ENCODE measurements around the gene ZMPSTE24. TPM values are rescaled to one million over a fixed set of nuclear protein-coding genes. Genes with fewer than 3 reads are reported as not detected.

The ZMPSTE24 gene
- total and polyA plus RNA-seq, 9 donors: 19.0 to 44.4 (median 29.0) TPM

GRCh38 chr1:40264354-40264781 lies 6.3 kb downstream of the ZMPSTE24 start:
- no peak overlapping the region for H3K27ac ChIP-seq
- TF ChIP-seq POLR2A (IDR thresholded peaks at IDR 0.05) (no peak), EP300 (IDR thresholded peaks at IDR 0.05) (no peak)
- TF ChIP-seq, protein P1, sequence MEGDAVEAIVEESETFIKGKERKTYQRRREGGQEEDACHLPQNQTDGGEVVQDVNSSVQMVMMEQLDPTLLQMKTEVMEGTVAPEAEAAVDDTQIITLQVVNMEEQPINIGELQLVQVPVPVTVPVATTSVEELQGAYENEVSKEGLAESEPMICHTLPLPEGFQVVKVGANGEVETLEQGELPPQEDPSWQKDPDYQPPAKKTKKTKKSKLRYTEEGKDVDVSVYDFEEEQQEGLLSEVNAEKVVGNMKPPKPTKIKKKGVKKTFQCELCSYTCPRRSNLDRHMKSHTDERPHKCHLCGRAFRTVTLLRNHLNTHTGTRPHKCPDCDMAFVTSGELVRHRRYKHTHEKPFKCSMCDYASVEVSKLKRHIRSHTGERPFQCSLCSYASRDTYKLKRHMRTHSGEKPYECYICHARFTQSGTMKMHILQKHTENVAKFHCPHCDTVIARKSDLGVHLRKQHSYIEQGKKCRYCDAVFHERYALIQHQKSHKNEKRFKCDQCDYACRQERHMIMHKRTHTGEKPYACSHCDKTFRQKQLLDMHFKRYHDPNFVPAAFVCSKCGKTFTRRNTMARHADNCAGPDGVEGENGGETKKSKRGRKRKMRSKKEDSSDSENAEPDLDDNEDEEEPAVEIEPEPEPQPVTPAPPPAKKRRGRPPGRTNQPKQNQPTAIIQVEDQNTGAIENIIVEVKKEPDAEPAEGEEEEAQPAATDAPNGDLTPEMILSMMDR (IDR thresholded peaks at IDR 0.05): no peak
- no peak overlapping the region for H3K4me3 ChIP-seq
- intact Hi-C loops (cut with DNase I): no loop called here
- H3K36me3 ChIP-seq: no peaks in the 10 kb centered on the region
- 83 to 90% (median 89%) methylated on average over 3 of the region's 3 CpGs for WGBS, 3 donors
- H3K27me3 ChIP-seq: no peaks in the 10 kb centered on the region
- H3K9me3 ChIP-seq: no peaks in the 10 kb centered on the region
- H3K4me1 ChIP-seq (ENCODE audit: insufficient read depth): peaks cover 1% of the 10 kb centered on the region
- DNase-seq: no peak

GRCh38 chr1:40265298-40265697 lies 7.3 kb downstream of the ZMPSTE24 start:
- no peaks in the 10 kb centered on the region for H3K27me3 ChIP-seq
- no peak for DNase-seq
- no peaks in the 10 kb centered on the region for H3K4me1 ChIP-seq (ENCODE audit: insufficient read depth)
- TF ChIP-seq, protein P1 (IDR thresholded peaks at IDR 0.05): no peak
- TF ChIP-seq POLR2A (IDR thresholded peaks at IDR 0.05) (no peak), EP300 (IDR thresholded peaks at IDR 0.05) (no peak)
- H3K36me3 ChIP-seq: no peaks in the 10 kb centered on the region
- intact Hi-C loops (cut with DNase I): no loop called here
- no peak overlapping the region for H3K4me3 ChIP-seq
- no peak overlapping the region for H3K27ac ChIP-seq
- H3K9me3 ChIP-seq: no peaks in the 10 kb centered on the region

DNA sequence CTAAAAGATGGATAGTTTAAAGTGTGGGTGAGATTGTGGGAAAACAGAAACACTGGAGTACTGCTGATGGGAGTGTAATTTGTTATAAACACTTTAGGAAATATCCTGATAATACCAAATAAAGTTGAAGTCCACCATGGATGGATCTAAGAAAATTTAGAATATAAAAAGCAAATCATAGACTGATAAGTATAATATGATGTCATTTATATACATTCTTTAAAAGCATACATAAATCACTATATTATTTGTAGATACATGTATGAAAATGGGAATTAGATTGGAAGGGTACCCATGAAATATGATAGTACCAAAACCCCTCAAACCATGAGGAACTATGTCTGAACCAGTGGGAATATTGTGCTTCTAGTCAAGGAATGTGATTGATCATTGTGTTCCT lies 7.9 kb downstream of the ZMPSTE24 start:
- TF ChIP-seq EP300 (IDR thresholded peaks at IDR 0.05) (no peak), POLR2A (IDR thresholded peaks at IDR 0.05) (no peak)
- TF ChIP-seq, protein P1 (IDR thresholded peaks at IDR 0.05): no peak

DNA sequence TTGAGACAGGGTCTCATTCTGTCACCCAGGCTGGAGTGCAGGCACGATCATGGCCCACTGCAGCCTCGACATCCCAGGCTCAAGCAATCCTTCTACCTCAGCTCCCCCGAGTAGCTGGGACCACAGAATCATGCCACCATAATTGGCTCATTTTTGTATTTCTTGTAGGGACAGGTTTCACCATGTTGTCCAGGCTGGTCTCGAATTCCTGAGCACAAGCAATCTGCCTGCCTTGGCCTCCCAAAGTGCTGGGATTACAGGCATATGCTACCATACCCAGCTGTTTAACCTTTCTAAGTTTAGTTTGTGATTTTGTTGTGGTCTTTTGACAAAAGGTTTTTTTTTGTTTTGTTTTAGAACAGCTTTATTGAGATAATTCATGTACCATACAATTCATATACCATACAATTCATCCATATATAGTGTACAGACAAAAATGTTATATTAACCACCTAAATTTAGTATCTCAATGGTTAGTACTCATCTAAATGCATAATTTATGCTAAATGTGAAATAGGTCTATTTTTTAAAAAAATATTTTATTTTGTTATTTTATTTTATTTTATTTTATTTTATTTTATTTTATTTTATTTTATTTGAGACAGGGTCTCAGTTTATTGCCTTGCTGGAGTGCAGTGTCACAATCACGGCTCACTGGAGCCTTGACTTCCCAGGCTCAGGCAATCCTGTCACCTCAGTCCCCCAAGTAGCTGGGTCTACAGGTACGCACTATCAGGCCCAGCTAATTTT lies 8.9 kb downstream of the ZMPSTE24 start:
- no peak for DNase-seq
- 87 to 97% (median 95%) methylated on average over 6 of the region's 6 CpGs for WGBS, 3 donors
- TF ChIP-seq EP300 (IDR thresholded peaks at IDR 0.05) (no peak), POLR2A (IDR thresholded peaks at IDR 0.05) (no peak)
- TF ChIP-seq, protein P1 (IDR thresholded peaks at IDR 0.05): no peak
- Histone ChIP-seq H3K4me3 (no peak overlapping the region), H3K27me3 (no peaks in the 10 kb centered on the region), H3K27ac (no peak overlapping the region), H3K36me3 (peaks cover 2% of the 10 kb centered on the region), H3K9me3 (no peaks in the 10 kb centered on the region), H3K4me1 (ENCODE audit: insufficient read depth) (no peaks in the 10 kb centered on the region)
- intact Hi-C loops (cut with DNase I): no loop called here

More for the DNA sequence above, 7.9 kb downstream of the ZMPSTE24 start:
- H3K9me3 ChIP-seq: no peaks in the 10 kb centered on the region
- peaks cover 2% of the 10 kb centered on the region for H3K36me3 ChIP-seq
- H3K27ac ChIP-seq: no peak overlapping the region
- intact Hi-C loops (cut with DNase I): no loop called here
- H3K27me3 ChIP-seq: no peaks in the 10 kb centered on the region
- H3K4me3 ChIP-seq: no peak overlapping the region
- no peaks in the 10 kb centered on the region for H3K4me1 ChIP-seq (ENCODE audit: insufficient read depth)
- no peak for DNase-seq

Data from ovary (tissue), 9 donors.